HL-60 (cell line): Measurements from ENCODE around the gene NOTO.

ENCODE experiments used
- POLR2AphosphoS5 ChIP-seq: IDR thresholded peaks from 2 replicates; pipeline ENCODE4 v1.6.1; 2012; ENCODE audit warnings: low read depth
- TF ChIP-seq, protein P1 (sequence below): IDR thresholded peaks from one replicate; pipeline ENCODE4 v1.5.1; 2011; ENCODE audit warnings: low read length, control low read depth, inconsistent platforms; ENCODE audit not compliant: insufficient read depth
- TF ChIP-seq, protein P2 (sequence below): IDR thresholded peaks from 2 replicates; pipeline ENCODE4 v1.6.1; 2012; ENCODE audit warnings: low read depth; ENCODE audit not compliant: insufficient replicate concordance

GRCh38 chr2:73258186-73258912 is 56.0 kb downstream of the NOTO start:
- TF ChIP-seq, protein P1, sequence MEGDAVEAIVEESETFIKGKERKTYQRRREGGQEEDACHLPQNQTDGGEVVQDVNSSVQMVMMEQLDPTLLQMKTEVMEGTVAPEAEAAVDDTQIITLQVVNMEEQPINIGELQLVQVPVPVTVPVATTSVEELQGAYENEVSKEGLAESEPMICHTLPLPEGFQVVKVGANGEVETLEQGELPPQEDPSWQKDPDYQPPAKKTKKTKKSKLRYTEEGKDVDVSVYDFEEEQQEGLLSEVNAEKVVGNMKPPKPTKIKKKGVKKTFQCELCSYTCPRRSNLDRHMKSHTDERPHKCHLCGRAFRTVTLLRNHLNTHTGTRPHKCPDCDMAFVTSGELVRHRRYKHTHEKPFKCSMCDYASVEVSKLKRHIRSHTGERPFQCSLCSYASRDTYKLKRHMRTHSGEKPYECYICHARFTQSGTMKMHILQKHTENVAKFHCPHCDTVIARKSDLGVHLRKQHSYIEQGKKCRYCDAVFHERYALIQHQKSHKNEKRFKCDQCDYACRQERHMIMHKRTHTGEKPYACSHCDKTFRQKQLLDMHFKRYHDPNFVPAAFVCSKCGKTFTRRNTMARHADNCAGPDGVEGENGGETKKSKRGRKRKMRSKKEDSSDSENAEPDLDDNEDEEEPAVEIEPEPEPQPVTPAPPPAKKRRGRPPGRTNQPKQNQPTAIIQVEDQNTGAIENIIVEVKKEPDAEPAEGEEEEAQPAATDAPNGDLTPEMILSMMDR = no peak
- TF ChIP-seq POLR2AphosphoS5 = no peak
- TF ChIP-seq, protein P2, sequence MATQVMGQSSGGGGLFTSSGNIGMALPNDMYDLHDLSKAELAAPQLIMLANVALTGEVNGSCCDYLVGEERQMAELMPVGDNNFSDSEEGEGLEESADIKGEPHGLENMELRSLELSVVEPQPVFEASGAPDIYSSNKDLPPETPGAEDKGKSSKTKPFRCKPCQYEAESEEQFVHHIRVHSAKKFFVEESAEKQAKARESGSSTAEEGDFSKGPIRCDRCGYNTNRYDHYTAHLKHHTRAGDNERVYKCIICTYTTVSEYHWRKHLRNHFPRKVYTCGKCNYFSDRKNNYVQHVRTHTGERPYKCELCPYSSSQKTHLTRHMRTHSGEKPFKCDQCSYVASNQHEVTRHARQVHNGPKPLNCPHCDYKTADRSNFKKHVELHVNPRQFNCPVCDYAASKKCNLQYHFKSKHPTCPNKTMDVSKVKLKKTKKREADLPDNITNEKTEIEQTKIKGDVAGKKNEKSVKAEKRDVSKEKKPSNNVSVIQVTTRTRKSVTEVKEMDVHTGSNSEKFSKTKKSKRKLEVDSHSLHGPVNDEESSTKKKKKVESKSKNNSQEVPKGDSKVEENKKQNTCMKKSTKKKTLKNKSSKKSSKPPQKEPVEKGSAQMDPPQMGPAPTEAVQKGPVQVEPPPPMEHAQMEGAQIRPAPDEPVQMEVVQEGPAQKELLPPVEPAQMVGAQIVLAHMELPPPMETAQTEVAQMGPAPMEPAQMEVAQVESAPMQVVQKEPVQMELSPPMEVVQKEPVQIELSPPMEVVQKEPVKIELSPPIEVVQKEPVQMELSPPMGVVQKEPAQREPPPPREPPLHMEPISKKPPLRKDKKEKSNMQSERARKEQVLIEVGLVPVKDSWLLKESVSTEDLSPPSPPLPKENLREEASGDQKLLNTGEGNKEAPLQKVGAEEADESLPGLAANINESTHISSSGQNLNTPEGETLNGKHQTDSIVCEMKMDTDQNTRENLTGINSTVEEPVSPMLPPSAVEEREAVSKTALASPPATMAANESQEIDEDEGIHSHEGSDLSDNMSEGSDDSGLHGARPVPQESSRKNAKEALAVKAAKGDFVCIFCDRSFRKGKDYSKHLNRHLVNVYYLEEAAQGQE = no peak
